ENCODE data around the gene B3GALT6.

GRCh38 chr1:1244192-1244811 is 12.3 kb downstream of the B3GALT6 start:
- TF ChIP-seq CTCF (IDR thresholded peaks at IDR 0.05; ENCODE audit: insufficient read depth, low read length) = no peak
- no peak for TF ChIP-seq SPI1 (IDR thresholded peaks at IDR 0.05; ENCODE audit: borderline replicate concordance, low read depth)
- no peak for TF ChIP-seq POLR2AphosphoS5 (IDR thresholded peaks at IDR 0.05; ENCODE audit: low read depth)
- no peak for TF ChIP-seq REST (IDR thresholded peaks at IDR 0.05; ENCODE audit: insufficient replicate concordance, low read depth)
- TF ChIP-seq GABPA (IDR thresholded peaks at IDR 0.05; ENCODE audit: low read depth) = no peak

All from HL-60 (cell line).